Heart right ventricle (tissue), 16 donors: ENCODE measurements around the gene SGTA. TPM values are rescaled to one million over a fixed set of nuclear protein-coding genes. Genes with fewer than 3 reads are reported as not detected.

Source experiments
- ATAC-seq, 8 donors: fragments of 200-7000 bp; cut with Tn5 transposase; one replicate each; pipeline ENCODE4 v1.9.1; 2020; ENCODE audit warnings: mild to moderate bottlenecking in 8 of 8, moderate library complexity in 8 of 8, moderate number of reproducible peaks in 1 of 8
- DNase-seq, 2 donors: peaks; one replicate each; pipeline ENCODE4 v3.0.0-alpha.2; 2020
- H3K27ac ChIP-seq, 10 donors: fragments of 200-600 bp; sonication (generic) in 2 of 10; one replicate each; pipeline versions ENCODE4 v1.5.0 to v1.8.0; 2020 to 2022; ENCODE audit warnings: mild to moderate bottlenecking in 3 of 10
- H3K27me3 ChIP-seq, 7 donors: fragments of 200-600 bp; one replicate each; pipeline ENCODE4 v1.8.0; 2021 to 2022; ENCODE audit warnings: mild to moderate bottlenecking in 2 of 7
- H3K36me3 ChIP-seq, 9 donors: fragments of 200-600 bp; sonication (generic) in 1 of 9; one replicate each; pipeline versions ENCODE4 v1.5.0 to v1.8.0; 2020 to 2022; ENCODE audit warnings: mild to moderate bottlenecking in 2 of 9
- H3K4me1 ChIP-seq, 9 donors: fragments of 200-600 bp; sonication (generic) in 1 of 9; one replicate each; pipeline versions ENCODE4 v1.5.0 to v1.8.0; 2020 to 2022; ENCODE audit warnings: mild to moderate bottlenecking in 4 of 9
- H3K4me3 ChIP-seq, 10 donors: fragments of 200-600 bp; sonication (generic) in 2 of 10; one replicate each; pipeline versions ENCODE4 v1.5.0 to v1.8.0; 2020 to 2022; ENCODE audit warnings: mild to moderate bottlenecking in 7 of 10, moderate library complexity in 2 of 10
- H3K9me3 ChIP-seq, 11 donors: fragments of 200-600 bp in 10 of 11; sonication (generic) in 2 of 11; one replicate each; pipeline versions ENCODE4 v1.5.0 to v1.8.0; 2013 to 2022; ENCODE audit warnings: mild to moderate bottlenecking in 2 of 11, control low read depth in 1 of 11, moderate library complexity in 1 of 11
- WGBS, 2 donors: extraction: QIAGEN DNeasy Blood & Tissue Kit; methylation state at CpG; one replicate each; pipeline ENCODE4 v1.1.7; 2013; ENCODE audit warnings: inconsistent platforms in 1 of 2; 5-methylcytosine and 5-hydroxymethylcytosine counted together
- intact Hi-C, 10 donors: fragments of 100-400 bp; cut with DNase I; formaldehyde crosslinking; loops; one replicate each; pipeline versions ENCODE4 v1.11.1 to v1.14.2; 2022
- polyA plus RNA-seq, 2 donors: library from polyadenylated mRNA; stranded (reverse); fragments of 200-250 nt; gene quantifications; one replicate each; pipeline ENCODE4 v1.2.3, GENCODE V29; 2013
- total RNA-seq, 10 donors: library from RNA; stranded (reverse); fragmentation: NEBNext Ultra II Directional in 3 of 10; extraction: Animal tissue kit (Norgen Biotek cat#: 25700) in 3 of 10; gene quantifications; one replicate each; pipeline versions ENCODE4 v1.2.1 to v1.2.4, GENCODE V29; 2021 to 2023
- TF ChIP-seq, protein P1 (sequence below), 9 donors: fragments of 200-600 bp; sonication (generic) in 2 of 9; IDR thresholded peaks; one replicate each; pipeline versions ENCODE4 v1.5.0 to v1.8.0; 2021 to 2022; ENCODE audit warnings: antibody characterized with exemption in 9 of 9, mild to moderate bottlenecking in 5 of 9, moderate library complexity in 1 of 9
- donor health status: Arrhythmogenic right ventricular cardiomyopathy.
- donor health status: ischemic (EF 13 %, LVEDD 7.1; RV severe dilation, severe dysfunction).
- donor health status: healthy with polysubstance abuse.
- donor health status: DM: no; HTN: yes; CAD: no.
- donor health status: DM: no; HTN: no; CAD: no.
- donor health status: ischemic (EF 25% LVEDD 6.9; RV normal size, moderate dysfunction).
- donor health status: ischemic (EF 25% LVEDD 5.7; RV mildly dilated, moderate dysfunction).
- donor health status: healthy.
- donor health status: DM: yes; HTN: yes; CAD: no.
- donor health status: Ischemic cardiomyopathy.
- donor health status: ischemic (EF 35%, LVEDD 5.7; RV mildly dilated, moderate dysfunction).
- donor health status: nonischemic (EF 11% LVEDD 7.7; RV severe dilation, severe dysfunction).
- donor health status: DM: yes; HTN: yes; CAD: no.
- donor health status: PGD.
- donor health status: ischemic (EF 29% LVEDD 5.4; RV normal size, mild dysfunction).
- donor health status: nonischemic (EF 23%, LVEDD 6.1; RV moderate dilation, normal function).

Gene SGTA
- total and polyA plus RNA-seq, 12 donors = 52.6 to 102 (median 66.2) TPM

DNA sequence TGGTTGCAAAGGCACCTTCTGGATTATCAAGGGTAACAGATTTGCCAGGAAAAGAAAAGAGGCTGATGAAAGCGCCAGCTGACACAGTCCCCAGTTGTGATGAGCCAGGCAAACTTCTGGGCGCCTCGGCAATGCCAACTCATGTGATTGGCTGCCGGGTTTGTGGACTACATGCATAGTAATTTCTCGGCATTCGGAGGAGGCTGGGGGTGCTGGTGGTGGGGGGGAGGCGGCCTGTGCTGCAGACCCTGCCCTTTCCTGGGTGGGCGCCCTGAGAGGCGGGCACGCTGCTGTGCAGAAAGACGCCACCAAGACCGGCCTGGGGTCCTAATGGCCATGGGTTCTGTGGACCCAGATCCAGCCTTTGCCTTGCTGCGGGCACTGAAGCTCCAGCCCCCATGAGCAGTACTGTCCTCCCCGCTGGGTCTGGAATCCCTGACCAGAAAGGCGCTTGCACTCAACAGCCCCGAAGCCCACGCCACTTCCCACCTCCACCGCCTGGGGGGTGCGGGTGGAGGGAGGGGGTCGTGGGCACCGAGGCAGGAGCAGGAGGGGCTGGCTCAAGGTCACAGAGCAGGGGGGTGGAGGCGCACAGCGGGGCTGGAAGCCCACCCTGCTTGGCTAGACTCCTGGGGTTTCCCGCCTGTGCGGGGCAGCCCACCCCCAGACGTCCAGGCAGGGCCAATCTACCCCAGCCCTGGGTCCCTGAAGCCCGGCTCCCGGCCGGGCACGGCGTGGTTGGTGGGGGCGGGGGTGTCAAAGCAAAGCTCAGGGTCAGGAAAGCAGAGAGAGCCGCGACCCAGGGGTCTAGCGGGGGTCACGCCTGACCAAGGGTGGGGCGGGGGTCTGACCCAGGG is 62.9 kb downstream of the SGTA start:
- WGBS, 2 donors = 2 to 4% methylated on average over 36 to 37 of the region's 37 CpGs
- TF ChIP-seq, protein P1, sequence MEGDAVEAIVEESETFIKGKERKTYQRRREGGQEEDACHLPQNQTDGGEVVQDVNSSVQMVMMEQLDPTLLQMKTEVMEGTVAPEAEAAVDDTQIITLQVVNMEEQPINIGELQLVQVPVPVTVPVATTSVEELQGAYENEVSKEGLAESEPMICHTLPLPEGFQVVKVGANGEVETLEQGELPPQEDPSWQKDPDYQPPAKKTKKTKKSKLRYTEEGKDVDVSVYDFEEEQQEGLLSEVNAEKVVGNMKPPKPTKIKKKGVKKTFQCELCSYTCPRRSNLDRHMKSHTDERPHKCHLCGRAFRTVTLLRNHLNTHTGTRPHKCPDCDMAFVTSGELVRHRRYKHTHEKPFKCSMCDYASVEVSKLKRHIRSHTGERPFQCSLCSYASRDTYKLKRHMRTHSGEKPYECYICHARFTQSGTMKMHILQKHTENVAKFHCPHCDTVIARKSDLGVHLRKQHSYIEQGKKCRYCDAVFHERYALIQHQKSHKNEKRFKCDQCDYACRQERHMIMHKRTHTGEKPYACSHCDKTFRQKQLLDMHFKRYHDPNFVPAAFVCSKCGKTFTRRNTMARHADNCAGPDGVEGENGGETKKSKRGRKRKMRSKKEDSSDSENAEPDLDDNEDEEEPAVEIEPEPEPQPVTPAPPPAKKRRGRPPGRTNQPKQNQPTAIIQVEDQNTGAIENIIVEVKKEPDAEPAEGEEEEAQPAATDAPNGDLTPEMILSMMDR (IDR thresholded peaks at IDR 0.05) = no peak
- Histone ChIP-seq H3K27me3 (peaks cover 0 to 54% (median 46%) of the 10 kb centered on the region in 7 donors), H3K27ac (peak overlapping the region; percentile 54 to 94 (median 86)), H3K36me3 (peaks cover 0 to 5% (median 0%) of the 10 kb centered on the region in 9 donors), H3K9me3 (peaks cover 0 to 9% (median 4%) of the 10 kb centered on the region in 11 donors), H3K4me1 (peaks cover 8 to 28% (median 19%) of the 10 kb centered on the region in 9 donors), H3K4me3 (peak overlapping the region; percentile 34 to 62 (median 53))
- intact Hi-C loops = loop anchor here in 1 of 10 donors (5.0 kb wide), 1 partner anchor 58 kb away; no protein-coding TSS in a partner anchor
- DNase-seq (peak; percentile 50 to 60), ATAC-seq (peak; percentile 41 to 72 (median 54))

DNA sequence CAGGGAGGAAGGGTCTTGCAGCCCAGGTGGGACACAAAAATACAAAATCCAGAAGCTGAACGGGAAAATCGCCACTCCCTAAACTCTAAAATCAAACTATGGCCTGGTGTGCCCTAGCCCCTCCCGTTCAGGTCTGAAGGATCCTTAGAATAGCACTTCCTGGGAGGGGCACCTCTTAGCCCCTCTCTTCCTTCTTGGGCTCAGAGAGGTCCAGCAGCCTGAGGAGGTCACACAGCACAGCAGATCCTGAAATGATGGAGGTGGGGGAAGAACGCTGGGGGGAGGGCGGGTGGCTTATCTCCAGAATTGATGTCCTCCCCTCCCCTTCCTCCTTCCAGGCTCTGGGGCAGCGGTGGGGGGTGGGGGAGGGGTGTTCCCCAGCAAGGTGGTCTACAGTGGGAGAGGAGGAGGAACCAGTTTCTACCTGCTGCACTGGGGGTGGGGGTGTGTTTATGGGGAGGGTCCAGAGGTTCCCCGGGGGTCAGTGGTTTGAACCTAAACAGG is 63.8 kb downstream of the SGTA start:
- ATAC-seq = no peak
- Histone ChIP-seq H3K9me3 (peaks cover 0 to 16% (median 4%) of the 10 kb centered on the region in 11 donors), H3K4me3 (peak overlapping the region in 7 of 10 donors; percentile 34 to 62 (median 58)), H3K27ac (peak overlapping the region in 8 of 10 donors; percentile 81 to 94 (median 90)), H3K36me3 (peaks cover 0 to 5% (median 0%) of the 10 kb centered on the region in 9 donors), H3K4me1 (peaks cover 8 to 28% (median 19%) of the 10 kb centered on the region in 9 donors), H3K27me3 (peaks cover 0 to 54% (median 42%) of the 10 kb centered on the region in 7 donors)
- TF ChIP-seq, protein P1 (IDR thresholded peaks at IDR 0.05) = no peak
- WGBS, 2 donors = 35 to 45% methylated on average over 6 to 7 of the region's 7 CpGs
- no peak for DNase-seq
- intact Hi-C loops = no loop called here

DNA sequence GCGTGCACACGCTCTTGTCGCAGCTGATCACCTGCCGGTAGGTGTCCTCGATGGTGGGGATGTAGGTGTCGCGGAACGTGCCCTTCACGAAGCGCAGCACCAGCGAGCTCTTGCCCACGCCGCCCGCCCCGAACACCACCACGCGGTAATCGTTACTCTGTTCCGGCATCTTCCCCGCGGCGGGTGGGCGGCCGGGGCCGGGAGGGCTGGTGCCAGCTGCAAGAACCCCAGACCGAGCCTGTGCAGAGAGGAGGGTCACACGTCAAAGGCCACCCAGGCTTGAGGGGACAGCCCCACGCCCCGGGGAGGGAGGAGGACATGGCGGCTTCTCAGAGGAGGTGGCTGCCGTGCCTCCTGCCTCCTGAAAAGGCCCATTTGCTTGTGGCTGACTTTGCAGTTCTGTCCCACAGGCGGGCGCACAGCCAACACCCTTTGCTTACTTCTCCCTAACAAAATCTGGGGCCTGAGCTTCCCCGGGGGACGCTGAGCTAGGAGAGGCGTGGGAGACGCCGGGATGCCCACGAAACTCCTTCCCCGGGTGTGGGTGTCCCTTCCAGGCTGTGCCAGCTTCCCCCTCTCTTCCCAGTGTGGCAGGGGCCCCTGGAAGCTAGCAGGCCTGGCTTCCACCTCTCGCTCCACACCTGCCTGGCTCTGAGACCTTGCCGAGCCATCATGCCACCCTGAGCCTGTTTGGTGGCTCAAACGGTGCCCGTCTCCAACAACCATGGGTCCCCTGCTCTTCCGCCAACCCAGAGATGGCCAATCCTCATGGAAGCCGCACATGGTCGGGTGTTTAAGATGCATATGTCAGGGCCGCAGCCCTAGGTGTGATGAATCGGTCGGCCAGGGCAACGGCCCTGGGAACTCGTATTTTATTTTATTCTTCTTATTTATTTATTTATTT is 65.2 kb downstream of the SGTA start:
- H3K36me3 ChIP-seq = peaks cover 0 to 5% (median 0%) of the 10 kb centered on the region in 9 donors
- H3K9me3 ChIP-seq = peaks cover 0 to 17% (median 4%) of the 10 kb centered on the region in 11 donors
- no peak for ATAC-seq
- 80 to 82% methylated on average over 50 to 52 of the region's 52 CpGs for WGBS, 2 donors
- intact Hi-C loops = no loop called here
- peak overlapping the region in 1 of 10 donors; percentile 1 for H3K27ac ChIP-seq
- TF ChIP-seq, protein P1 (IDR thresholded peaks at IDR 0.05) = no peak
- DNase-seq = no peak
- H3K4me3 ChIP-seq = no peak overlapping the region
- H3K4me1 ChIP-seq = peaks cover 0 to 21% (median 7%) of the 10 kb centered on the region in 9 donors
- H3K27me3 ChIP-seq = peaks cover 0 to 41% (median 32%) of the 10 kb centered on the region in 7 donors
